ENCODE data around the gene ZNF280A.
"Not testable (repeated sequence)": the region's sequence is repeated elsewhere in the genome, so short reads cannot be mapped to it uniquely, and the experiment has no call there.

The ZNF280A gene

GRCh38 chr22:22512951-22513350, 7.1 kb downstream of the ZNF280A start:
- no peak for DNase-seq (ENCODE audit: low spot score)

GRCh38 chr22:22510833-22511232, 9.2 kb downstream of the ZNF280A start:
- DNase-seq (ENCODE audit: low spot score): not testable (repeated sequence)

- not testable (repeated sequence) for DNase-seq (ENCODE audit: low spot score)
Observed at GRCh38 chr22:22509912-22510311, 10.2 kb downstream of the ZNF280A start.

- no peak for DNase-seq (ENCODE audit: low spot score)
Observed at GRCh38 chr22:22508274-22509176, 11.5 kb downstream of the ZNF280A start, which contains the start of gene ZNF280B. Gene ZNF280B (minus strand): TSS chr22:22508742. CDS start chr22:22489398, 19,344 bp downstream.

- no peak for DNase-seq (ENCODE audit: low spot score)
Observed at GRCh38 chr22:22507743-22508273, 12.3 kb downstream of the ZNF280A start.

- no peak for DNase-seq (ENCODE audit: low spot score)
Observed at GRCh38 chr22:22506736-22507135, 13.3 kb downstream of the ZNF280A start.

GRCh38 chr22:22498267-22498666, 21.8 kb downstream of the ZNF280A start:
- no peak for DNase-seq (ENCODE audit: low spot score)

- DNase-seq (ENCODE audit: low spot score): not testable (repeated sequence)
Observed at GRCh38 chr22:22491589-22491988, 28.5 kb downstream of the ZNF280A start.

GRCh38 chr22:22488736-22489135, 31.3 kb downstream of the ZNF280A start:
- no peak for DNase-seq (ENCODE audit: low spot score)

- DNase-seq (ENCODE audit: low spot score): no peak
Observed at GRCh38 chr22:22487869-22488597, 32.0 kb downstream of the ZNF280A start.

- no peak for DNase-seq (ENCODE audit: low spot score)
Observed at GRCh38 chr22:22487059-22487458, 33.0 kb downstream of the ZNF280A start.

GRCh38 chr22:22486132-22486899, 33.8 kb downstream of the ZNF280A start:
- no peak for DNase-seq (ENCODE audit: low spot score)

- no peak for DNase-seq (ENCODE audit: low spot score)
Observed at GRCh38 chr22:22485524-22485923, 34.5 kb downstream of the ZNF280A start.

- DNase-seq (ENCODE audit: low spot score): no peak
Observed at GRCh38 chr22:22484023-22484422, 36.0 kb downstream of the ZNF280A start.

- DNase-seq (ENCODE audit: low spot score): no peak
Observed at GRCh38 chr22:22480940-22481339, 39.1 kb downstream of the ZNF280A start.

- no peak for DNase-seq (ENCODE audit: low spot score)
Observed at GRCh38 chr22:22479999-22480532, 40.0 kb downstream of the ZNF280A start.

- no peak for DNase-seq (ENCODE audit: low spot score)
Observed at GRCh38 chr22:22479116-22479515, 41.0 kb downstream of the ZNF280A start.

- no peak for DNase-seq (ENCODE audit: low spot score)
Observed at GRCh38 chr22:22478470-22478869, 41.6 kb downstream of the ZNF280A start.

GRCh38 chr22:22474733-22475132, 45.3 kb downstream of the ZNF280A start:
- no peak for DNase-seq (ENCODE audit: low spot score)

- not testable (repeated sequence) for DNase-seq (ENCODE audit: low spot score)
Observed at GRCh38 chr22:22471104-22471503, 49.0 kb downstream of the ZNF280A start.

- no peak for DNase-seq (ENCODE audit: low spot score)
Observed at GRCh38 chr22:22469527-22469926, 50.5 kb downstream of the ZNF280A start.
